ENCODE data around the gene GMDS. TPM values are rescaled to one million over a fixed set of nuclear protein-coding genes. Genes with fewer than 3 reads are reported as not detected.
A peak's percentile ranks its signal among the peaks of the same experiment; 100 is the strongest.

Gene GMDS
- total RNA-seq, 1 donor from 2014 or later = 7.2 TPM

GRCh38 chr6:2249126-2249525, 3.7 kb upstream of the GMDS start:
- no peak for DNase-seq
- Histone ChIP-seq H3K27me3 (ENCODE audit: low read depth) (no peaks in the 10 kb centered on the region), H3K4me3 (no peak overlapping the region), H3K36me3 (peaks cover 36% of the 10 kb centered on the region), H3K27ac (replicated peaks) (no peak overlapping the region), H3K9me3 (replicated peaks) (no peaks in the 10 kb centered on the region), H3K4me1 (peaks cover 30% of the 10 kb centered on the region)
- intact Hi-C loops (cut with micrococcal nuclease) = no loop called here
- no peak for TF ChIP-seq CTCF (IDR thresholded peaks at IDR 0.05; ENCODE audit: borderline replicate concordance)

GRCh38 chr6:2247664-2248063, 2.3 kb upstream of the GMDS start:
- intact Hi-C loops (cut with micrococcal nuclease) = no loop called here
- Histone ChIP-seq H3K9me3 (replicated peaks) (no peaks in the 10 kb centered on the region), H3K4me3 (no peak overlapping the region), H3K36me3 (peaks cover 26% of the 10 kb centered on the region), H3K4me1 (peaks cover 30% of the 10 kb centered on the region), H3K27ac (replicated peaks) (no peak overlapping the region), H3K27me3 (ENCODE audit: low read depth) (no peaks in the 10 kb centered on the region)
- no peak for DNase-seq
- TF ChIP-seq CTCF (IDR thresholded peaks at IDR 0.05; ENCODE audit: borderline replicate concordance) = no peak

- Histone ChIP-seq H3K27me3 (ENCODE audit: low read depth) (no peaks in the 10 kb centered on the region), H3K27ac (replicated peaks) (peak overlapping the region; percentile 87), H3K4me1 (peaks cover 30% of the 10 kb centered on the region), H3K4me3 (peak overlapping the region; percentile 98), H3K9me3 (replicated peaks) (no peaks in the 10 kb centered on the region), H3K36me3 (peaks cover 15% of the 10 kb centered on the region)
- intact Hi-C loops (cut with micrococcal nuclease) = no loop called here
- TF ChIP-seq CTCF (IDR thresholded peaks at IDR 0.05; ENCODE audit: borderline replicate concordance) = no peak
- DNase-seq = peak; percentile 27
These were observed 765 bp upstream of the GMDS start for GRCh38 chr6:2245877-2246863.

GRCh38 chr6:2244261-2245102, 923 bp downstream of the GMDS start:
- Histone ChIP-seq H3K27ac (replicated peaks) (peak overlapping the region; percentile 87), H3K36me3 (peaks cover 6% of the 10 kb centered on the region), H3K27me3 (ENCODE audit: low read depth) (no peaks in the 10 kb centered on the region), H3K9me3 (replicated peaks) (no peaks in the 10 kb centered on the region), H3K4me3 (peak overlapping the region; percentile 98), H3K4me1 (peaks cover 30% of the 10 kb centered on the region)
- TF ChIP-seq CTCF (IDR thresholded peaks at IDR 0.05; ENCODE audit: borderline replicate concordance) = no peak
- intact Hi-C loops (cut with micrococcal nuclease) = no loop called here
- DNase-seq = no peak

- Histone ChIP-seq H3K4me1 (peaks cover 28% of the 10 kb centered on the region), H3K4me3 (no peak overlapping the region), H3K36me3 (no peaks in the 10 kb centered on the region), H3K9me3 (replicated peaks) (no peaks in the 10 kb centered on the region), H3K27ac (replicated peaks) (no peak overlapping the region), H3K27me3 (ENCODE audit: low read depth) (no peaks in the 10 kb centered on the region)
- TF ChIP-seq CTCF (IDR thresholded peaks at IDR 0.05; ENCODE audit: borderline replicate concordance) = no peak
- no peak for DNase-seq
- intact Hi-C loops (cut with micrococcal nuclease) = no loop called here
These were observed 3.1 kb downstream of the GMDS start for GRCh38 chr6:2242311-2242710.

All from left ventricle myocardium inferior (tissue), 1 donor.